HepG2 (cell line): Measurements from ENCODE around the gene SPTB. TPM values are rescaled to one million over a fixed set of nuclear protein-coding genes. Genes with fewer than 3 reads are reported as not detected.

ENCODE experiments used
- ATAC-seq: fragments of 200-7000 bp; cut with Tn5 transposase; 3 replicates; pipeline ENCODE4 v1.9.1; 2020; ENCODE audit warnings: mild to moderate bottlenecking, moderate library complexity
- BruUV-seq: library from RNA; stranded (reverse); fragments of 400-500 nt; replicated peaks from 2 replicates; lab custom pipeline; 2021; lab: Mats Ljungman, UMichigan
- CTCF ChIA-PET: fragments of 300-600 bp; formaldehyde crosslinking; extraction: SDS; loops from one replicate; lab custom pipeline; 2021; ENCODE audit warnings: low total read pairs, inconsistent platforms, low intra/inter-chr PET ratio; lab: Yijun Ruan, JAX
- POLR2A ChIA-PET: fragments of 350-600 bp; sonication (Branson Sonifier 250); formaldehyde crosslinking; loops from one replicate; lab custom pipeline; 2020; ENCODE audit warnings: antibody characterized with exemption, inconsistent platforms; lab: Yijun Ruan, JAX
- DNase-seq: peaks from one replicate; pipeline ENCODE4 v3.0.0-alpha.2; 2015; ENCODE audit warnings: low spot score
- FAIRE-seq: peaks from 3 replicates; lab custom pipeline; 2011; peaks lifted over from hg19 to GRCh38; lab: Jason Lieb, UNC
- H2AFZ ChIP-seq: one replicate; pipeline ENCODE4 v1.6.1; 2011; ENCODE audit warnings: low read length, inconsistent platforms
- H3K27ac ChIP-seq: fragments of 300-600 bp; 3 replicates; pipeline ENCODE4 v1.8.0; 2011; ENCODE audit warnings: mixed run types, mild to moderate bottlenecking, mixed read lengths, low read length, inconsistent platforms; ENCODE audit not compliant: insufficient read depth; ENCODE audit errors: extremely low read length
- H3K27me3 ChIP-seq, 2 experiments: fragments of 200-600 bp in 1 of 2; 2 replicates in 1 of 2; 3 replicates in 1 of 2; pipeline versions ENCODE4 v1.6.0 to v1.8.0; 2011; ENCODE audit warnings: low read length in 2 of 2, mild to moderate bottlenecking in 2 of 2, moderate library complexity in 2 of 2, inconsistent platforms in 1 of 2; ENCODE audit not compliant: insufficient read depth in 2 of 2, control insufficient read depth in 1 of 2
- H3K36me3 ChIP-seq, 2 experiments: fragments of 200-600 bp in 1 of 2; replicated peaks in 1 of 2; 2 replicates in 1 of 2; 3 replicates in 1 of 2; pipeline versions ENCODE4 v1.5.1 to v1.8.0; 2011; ENCODE audit warnings: low read length in 2 of 2, inconsistent platforms in 1 of 2; ENCODE audit not compliant: insufficient read depth in 2 of 2, control insufficient read depth in 1 of 2
- H3K4me1 ChIP-seq: 2 replicates; pipeline ENCODE4 v1.5.1; 2012; ENCODE audit warnings: low read length, inconsistent platforms; ENCODE audit not compliant: insufficient read depth
- H3K4me2 ChIP-seq: 2 replicates; pipeline ENCODE4 v1.6.0; 2011; ENCODE audit warnings: low read depth, low read length, inconsistent platforms
- H3K4me3 ChIP-seq, 3 experiments: fragments of 200-600 bp in 1 of 3; sonication (generic), shearing (Covaris generic) in 1 of 3; replicated peaks in 1 of 3; 2 replicates each; pipeline ENCODE4 v1.5.1; 2011 to 2016; ENCODE audit warnings: low read length in 3 of 3, inconsistent platforms in 2 of 3, low read depth in 2 of 3, mild to moderate bottlenecking in 2 of 3, control low read depth in 1 of 3, mixed read lengths in 1 of 3; ENCODE audit not compliant: insufficient read depth in 1 of 3
- H3K79me2 ChIP-seq: one replicate; pipeline ENCODE4 v1.6.1; 2011; ENCODE audit warnings: low read length, inconsistent platforms; ENCODE audit not compliant: insufficient read depth
- H3K9ac ChIP-seq: 2 replicates; pipeline ENCODE4 v1.6.0; 2011; ENCODE audit warnings: mild to moderate bottlenecking, low read depth, low read length, inconsistent platforms; ENCODE audit not compliant: insufficient read depth
- H3K9me3 ChIP-seq: 2 replicates; pipeline ENCODE4 v1.5.1; 2012; ENCODE audit warnings: mild to moderate bottlenecking, low read length
- H4K20me1 ChIP-seq: 2 replicates; pipeline ENCODE4 v1.6.0; 2011; ENCODE audit warnings: inconsistent platforms, mild to moderate bottlenecking, low read length, moderate library complexity; ENCODE audit not compliant: insufficient read depth
- CBX1 ChIP-seq: IDR thresholded peaks from one replicate; pipeline ENCODE4 v1.6.1; 2016; ENCODE audit warnings: antibody characterized with exemption, low read depth
- CCDC6 ChIP-seq: sonication (generic); formaldehyde crosslinking; IDR thresholded peaks from 2 replicates; pipeline ENCODE4 v1.8.1; 2022; ENCODE audit warnings: mild to moderate bottlenecking, missing genetic modification reagents, moderate library complexity
- FOXP1 ChIP-seq, 2 experiments: fragments of 450-650 bp in 1 of 2; IDR thresholded peaks; 2 replicates each; pipeline ENCODE4 v1.6.1; 2017 to 2018; ENCODE audit warnings: antibody characterized with exemption in 1 of 2
- NFKBIZ ChIP-seq: IDR thresholded peaks from 2 replicates; pipeline ENCODE4 v1.6.1; 2018; ENCODE audit warnings: missing genetic modification reagents, missing compliant biosample characterization
- NONO ChIP-seq, 2 experiments: fragments of 450-650 bp in 1 of 2; sonication (generic) in 1 of 2; formaldehyde crosslinking in 1 of 2; IDR thresholded peaks in 1 of 2; conservative IDR thresholded peaks in 1 of 2; 2 replicates each; pipeline versions ENCODE4 v1.6.1 to v1.8.0; 2017 to 2022; ENCODE audit warnings: mild to moderate bottlenecking in 1 of 2, missing genetic modification reagents in 1 of 2, moderate library complexity in 1 of 2
- NR1H2 ChIP-seq: sonication (generic); formaldehyde crosslinking; IDR thresholded peaks from 2 replicates; pipeline ENCODE4 v1.8.1; 2022; ENCODE audit warnings: low read depth, missing genetic modification reagents, borderline replicate concordance
- PHF21A ChIP-seq: sonication (generic); formaldehyde crosslinking; IDR thresholded peaks from 2 replicates; pipeline ENCODE4 v1.5.0; 2020; ENCODE audit warnings: mild to moderate bottlenecking, missing genetic modification reagents
- PHF8 ChIP-seq: sonication (generic); formaldehyde crosslinking; IDR thresholded peaks from 2 replicates; pipeline ENCODE4 v1.5.0; 2020; ENCODE audit warnings: missing genetic modification reagents
- YY1 ChIP-seq: IDR thresholded peaks from 2 replicates; pipeline ENCODE4 v1.6.1; 2011; ENCODE audit warnings: low read length, low read depth, moderate library complexity, mild to moderate bottlenecking; ENCODE audit not compliant: insufficient read depth, insufficient replicate concordance
- ZNF282 ChIP-seq: fragments of 450-650 bp; IDR thresholded peaks from 2 replicates; pipeline ENCODE4 v1.6.1; 2018; ENCODE audit not compliant: partially characterized antibody
- ZNF30 ChIP-seq: sonication (generic); formaldehyde crosslinking; IDR thresholded peaks from 2 replicates; pipeline ENCODE4 v1.5.0; 2020; ENCODE audit warnings: mild to moderate bottlenecking, missing genetic modification reagents
- ZNF773 ChIP-seq: sonication (generic); formaldehyde crosslinking; IDR thresholded peaks from 2 replicates; pipeline ENCODE4 v1.4.0; 2020; ENCODE audit warnings: missing genetic modification reagents, borderline replicate concordance
- WGBS: methylation state at CpG from one replicate; pipeline ENCODE4 v1.1.6; 2017; ENCODE audit warnings: low lambda C conversion rate; 5-methylcytosine and 5-hydroxymethylcytosine counted together
- in situ Hi-C: cut with HindIII; loops from 2 replicates; pipeline ENCODE4 v1.10.0; 2017; ENCODE audit warnings: low pct_unique_long_range_greater_than_20kb; ENCODE audit not compliant: extremely low pct_ligation_motif_present
- intact Hi-C: fragments of 100-400 bp; cut with micrococcal nuclease; formaldehyde crosslinking; loops from one replicate; pipeline ENCODE4 v1.10.0; 2022; ENCODE audit not compliant: unreplicated experiment
- polyA plus RNA-seq, 8 experiments: library from polyadenylated mRNA; depleted of rRNA in 3 of 8; stranded (reverse) in 7 of 8; unstranded in 1 of 8; fragments of >200 nt; fragmentation: Illumina TruSeq in 4 of 8; extraction: Trizol in 4 of 8; gene quantifications; 2 replicates each; pipeline versions ENCODE4 v1.2.1 to v1.2.3, GENCODE V29; 2011 to 2016; ENCODE audit warnings: low read depth in 4 of 8, missing spikeins in 1 of 8, mixed read lengths in 1 of 8; ENCODE audit not compliant: insufficient read depth in 1 of 8
- total RNA-seq, 5 experiments: library from RNA; depleted of rRNA; stranded (reverse); fragments of >200 nt; fragmentation: Illumina TruSeq; extraction: Trizol; gene quantifications; 2 replicates each; pipeline ENCODE4 v1.2.3, GENCODE V29; 2016; ENCODE audit warnings: low read depth in 1 of 5
- TF ChIP-seq, protein P1 (sequence below): sonication (generic); formaldehyde crosslinking; IDR thresholded peaks from 2 replicates; pipeline ENCODE4 v1.9.0; 2022; ENCODE audit warnings: low read depth, missing genetic modification reagents
- TF ChIP-seq, protein P2 (sequence below): IDR thresholded peaks from 2 replicates; pipeline ENCODE4 v1.6.1; 2016; ENCODE audit warnings: missing compliant biosample characterization, missing genetic modification reagents, borderline replicate concordance
- TF ChIP-seq, protein P3 (sequence below): sonication (generic); formaldehyde crosslinking; IDR thresholded peaks from 2 replicates; pipeline ENCODE4 v1.5.1; 2020; ENCODE audit warnings: missing genetic modification reagents, mild to moderate bottlenecking, borderline replicate concordance
- TF ChIP-seq, protein P4 (sequence below): sonication (generic); formaldehyde crosslinking; IDR thresholded peaks from 2 replicates; pipeline ENCODE4 v1.4.0; 2020; ENCODE audit warnings: missing genetic modification reagents

SPTB gene
- total and polyA plus RNA-seq, 2 of the 13 experiments (the other 11 are each of a cell fraction or from before 2014, with no cell fraction given), result 0.01 to 0.02 TPM

DNA sequence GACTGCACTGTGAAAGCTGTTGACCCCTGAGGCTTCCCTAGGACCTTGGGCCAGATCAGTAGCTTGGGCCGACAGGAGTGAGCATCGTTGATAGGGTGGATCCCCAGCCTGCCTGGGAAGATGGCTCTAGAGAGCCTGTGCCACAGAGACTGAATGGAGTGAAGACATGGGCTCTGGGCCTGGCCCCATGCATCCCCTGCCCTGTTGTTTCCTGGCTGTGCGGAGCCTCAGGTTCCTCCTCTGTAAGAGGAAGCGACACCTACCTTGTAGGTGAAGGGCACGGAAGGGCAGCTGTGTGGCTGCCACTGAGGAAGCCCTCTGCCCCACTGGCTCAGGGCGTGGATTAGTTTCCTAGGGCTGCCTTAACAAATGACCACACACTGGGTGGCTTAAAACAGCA lies 151.6 kb downstream of the SPTB start:
- WGBS, result 100% methylated on average over 4 of the region's 6 CpGs
- DNase-seq (no peak), FAIRE-seq (no peak)
- TF ChIP-seq ZNF30 (CRISPR knock-in tag) (no peak), YY1 (no peak), NFKBIZ (CRISPR knock-in tag) (no peak), PHF21A (CRISPR knock-in tag) (no peak), NR1H2 (no peak), FOXP1 (IDR thresholded peaks at IDR 0.05) (no peak), FOXP1 (CRISPR knock-in tag; IDR thresholded peaks at IDR 0.05) (no peak), ZNF773 (CRISPR knock-in tag) (no peak), PHF8 (CRISPR knock-in tag) (no peak), ZNF282 (no peak), CCDC6 (CRISPR knock-in tag) (no peak), CBX1 (no peak), NONO (IDR thresholded peaks at IDR 0.05) (no peak), NONO (CRISPR knock-in tag; conservative IDR thresholded peaks at IDR 0.05) (no peak)
- TF ChIP-seq, protein P1, sequence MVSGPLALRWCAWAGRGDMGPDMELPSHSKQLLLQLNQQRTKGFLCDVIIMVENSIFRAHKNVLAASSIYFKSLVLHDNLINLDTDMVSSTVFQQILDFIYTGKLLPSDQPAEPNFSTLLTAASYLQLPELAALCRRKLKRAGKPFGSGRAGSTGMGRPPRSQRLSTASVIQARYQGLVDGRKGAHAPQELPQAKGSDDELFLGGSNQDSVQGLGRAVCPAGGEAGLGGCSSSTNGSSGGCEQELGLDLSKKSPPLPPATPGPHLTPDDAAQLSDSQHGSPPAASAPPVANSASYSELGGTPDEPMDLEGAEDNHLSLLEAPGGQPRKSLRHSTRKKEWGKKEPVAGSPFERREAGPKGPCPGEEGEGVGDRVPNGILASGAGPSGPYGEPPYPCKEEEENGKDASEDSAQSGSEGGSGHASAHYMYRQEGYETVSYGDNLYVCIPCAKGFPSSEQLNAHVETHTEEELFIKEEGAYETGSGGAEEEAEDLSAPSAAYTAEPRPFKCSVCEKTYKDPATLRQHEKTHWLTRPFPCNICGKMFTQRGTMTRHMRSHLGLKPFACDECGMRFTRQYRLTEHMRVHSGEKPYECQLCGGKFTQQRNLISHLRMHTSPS (CRISPR knock-in tag), result no peak
- TF ChIP-seq, protein P2, sequence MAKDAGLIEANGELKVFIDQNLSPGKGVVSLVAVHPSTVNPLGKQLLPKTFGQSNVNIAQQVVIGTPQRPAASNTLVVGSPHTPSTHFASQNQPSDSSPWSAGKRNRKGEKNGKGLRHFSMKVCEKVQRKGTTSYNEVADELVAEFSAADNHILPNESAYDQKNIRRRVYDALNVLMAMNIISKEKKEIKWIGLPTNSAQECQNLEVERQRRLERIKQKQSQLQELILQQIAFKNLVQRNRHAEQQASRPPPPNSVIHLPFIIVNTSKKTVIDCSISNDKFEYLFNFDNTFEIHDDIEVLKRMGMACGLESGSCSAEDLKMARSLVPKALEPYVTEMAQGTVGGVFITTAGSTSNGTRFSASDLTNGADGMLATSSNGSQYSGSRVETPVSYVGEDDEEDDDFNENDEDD (CRISPR knock-in tag), result no peak
- TF ChIP-seq, protein P3, sequence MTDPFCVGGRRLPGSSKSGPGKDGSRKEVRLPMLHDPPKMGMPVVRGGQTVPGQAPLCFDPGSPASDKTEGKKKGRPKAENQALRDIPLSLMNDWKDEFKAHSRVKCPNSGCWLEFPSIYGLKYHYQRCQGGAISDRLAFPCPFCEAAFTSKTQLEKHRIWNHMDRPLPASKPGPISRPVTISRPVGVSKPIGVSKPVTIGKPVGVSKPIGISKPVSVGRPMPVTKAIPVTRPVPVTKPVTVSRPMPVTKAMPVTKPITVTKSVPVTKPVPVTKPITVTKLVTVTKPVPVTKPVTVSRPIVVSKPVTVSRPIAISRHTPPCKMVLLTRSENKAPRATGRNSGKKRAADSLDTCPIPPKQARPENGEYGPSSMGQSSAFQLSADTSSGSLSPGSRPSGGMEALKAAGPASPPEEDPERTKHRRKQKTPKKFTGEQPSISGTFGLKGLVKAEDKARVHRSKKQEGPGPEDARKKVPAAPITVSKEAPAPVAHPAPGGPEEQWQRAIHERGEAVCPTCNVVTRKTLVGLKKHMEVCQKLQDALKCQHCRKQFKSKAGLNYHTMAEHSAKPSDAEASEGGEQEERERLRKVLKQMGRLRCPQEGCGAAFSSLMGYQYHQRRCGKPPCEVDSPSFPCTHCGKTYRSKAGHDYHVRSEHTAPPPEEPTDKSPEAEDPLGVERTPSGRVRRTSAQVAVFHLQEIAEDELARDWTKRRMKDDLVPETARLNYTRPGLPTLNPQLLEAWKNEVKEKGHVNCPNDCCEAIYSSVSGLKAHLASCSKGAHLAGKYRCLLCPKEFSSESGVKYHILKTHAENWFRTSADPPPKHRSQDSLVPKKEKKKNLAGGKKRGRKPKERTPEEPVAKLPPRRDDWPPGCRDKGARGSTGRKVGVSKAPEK (CRISPR knock-in tag), result no peak
- TF ChIP-seq, protein P4, sequence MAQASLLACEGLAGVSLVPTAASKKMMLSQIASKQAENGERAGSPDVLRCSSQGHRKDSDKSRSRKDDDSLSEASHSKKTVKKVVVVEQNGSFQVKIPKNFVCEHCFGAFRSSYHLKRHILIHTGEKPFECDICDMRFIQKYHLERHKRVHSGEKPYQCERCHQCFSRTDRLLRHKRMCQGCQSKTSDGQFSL, result no peak
- TF ChIP-seq, all 625 proteins: peak for 0
- no peak overlapping the region for H3K4me2 ChIP-seq
- intact Hi-C loops, result no loop called here
- H3K79me2 ChIP-seq, result no peaks in the 10 kb centered on the region
- no peaks in the 10 kb centered on the region for H4K20me1 ChIP-seq
- no peak overlapping the region for H3K9ac ChIP-seq
- H3K27me3 ChIP-seq, result no peaks in the 10 kb centered on the region
- peaks cover 6 to 14% of the 10 kb centered on the region in 2 experiments; a peak in 3 of 5 replicates for H3K36me3 ChIP-seq
- no peak overlapping the region for H3K27ac ChIP-seq
- no TSS peak for BruUV-seq
- H3K9me3 ChIP-seq, result no peaks in the 10 kb centered on the region
- no peak for ATAC-seq
- peaks cover 32% of the 10 kb centered on the region for H3K4me1 ChIP-seq
- in situ Hi-C loops, result no loop called here
- no peak overlapping the region for H2AFZ ChIP-seq
- ChIA-PET POLR2A (no interaction called here), CTCF (no interaction called here)
- no peak overlapping the region for H3K4me3 ChIP-seq
